Karpas-422 (cell line): ENCODE results near the gene FAM227B. TPM values are rescaled to one million over a fixed set of nuclear protein-coding genes. Genes with fewer than 3 reads are reported as not detected.

ENCODE experiments used
- total RNA-seq: library from RNA; depleted of rRNA; stranded (reverse); fragments of >200 nt; shearing (Covaris generic); gene quantifications from 2 replicates; pipeline ENCODE4 v1.2.3, GENCODE V29; 2014; ENCODE audit warnings: low replicate concordance; rRNA removed

FAM227B gene
- total RNA-seq, 1 experiment from 2014 or later: 4.4 TPM

Other genes with a start within 250 kb of the FAM227B start
- gene FGF7, start 197.6 kb downstream of the FAM227B start, total RNA-seq: 0.71 TPM in 1 of 2 replicates, not detected in the other
- gene DTWD1, start 230 bp upstream of the FAM227B start, total RNA-seq: 20.6 and 29.8 TPM in 2 replicates